WERI-Rb-1 (cell line): ENCODE measurements around the gene IMPA2.

Experiments
- DNase-seq: peaks from one replicate; pipeline ENCODE4 v3.0.0-alpha.2; 2020
- H3K27ac ChIP-seq: fragments of 250-450 bp; sonication (Bioruptor Pico); 2 replicates; pipeline ENCODE4 v1.5.1; 2020; ENCODE audit warnings: mild to moderate bottlenecking, moderate library complexity
- H3K27me3 ChIP-seq: fragments of 250-450 bp; sonication (Bioruptor Pico); 2 replicates; pipeline ENCODE4 v1.5.1; 2021; ENCODE audit warnings: mild to moderate bottlenecking, low read depth, moderate library complexity; ENCODE audit not compliant: insufficient read depth, severe bottlenecking
- H3K36me3 ChIP-seq: fragments of 250-450 bp; sonication (Bioruptor Pico); 2 replicates; pipeline ENCODE4 v1.5.1; 2020; ENCODE audit warnings: mild to moderate bottlenecking, moderate library complexity
- H3K4me3 ChIP-seq: 2 replicates; pipeline ENCODE4 v1.5.1; 2011; ENCODE audit warnings: low read depth, mild to moderate bottlenecking, control low read depth, low read length
- H3K9me3 ChIP-seq: fragments of 250-450 bp; sonication (Bioruptor Pico); 2 replicates; pipeline ENCODE4 v1.5.1; 2021; ENCODE audit warnings: mild to moderate bottlenecking, moderate library complexity; ENCODE audit not compliant: severe bottlenecking
- TF ChIP-seq, protein P1 (sequence below): IDR thresholded peaks from 2 replicates; pipeline ENCODE4 v1.5.1; 2011; ENCODE audit warnings: low read depth, mild to moderate bottlenecking, control low read depth, inconsistent platforms, low read length

The IMPA2 gene

DNA sequence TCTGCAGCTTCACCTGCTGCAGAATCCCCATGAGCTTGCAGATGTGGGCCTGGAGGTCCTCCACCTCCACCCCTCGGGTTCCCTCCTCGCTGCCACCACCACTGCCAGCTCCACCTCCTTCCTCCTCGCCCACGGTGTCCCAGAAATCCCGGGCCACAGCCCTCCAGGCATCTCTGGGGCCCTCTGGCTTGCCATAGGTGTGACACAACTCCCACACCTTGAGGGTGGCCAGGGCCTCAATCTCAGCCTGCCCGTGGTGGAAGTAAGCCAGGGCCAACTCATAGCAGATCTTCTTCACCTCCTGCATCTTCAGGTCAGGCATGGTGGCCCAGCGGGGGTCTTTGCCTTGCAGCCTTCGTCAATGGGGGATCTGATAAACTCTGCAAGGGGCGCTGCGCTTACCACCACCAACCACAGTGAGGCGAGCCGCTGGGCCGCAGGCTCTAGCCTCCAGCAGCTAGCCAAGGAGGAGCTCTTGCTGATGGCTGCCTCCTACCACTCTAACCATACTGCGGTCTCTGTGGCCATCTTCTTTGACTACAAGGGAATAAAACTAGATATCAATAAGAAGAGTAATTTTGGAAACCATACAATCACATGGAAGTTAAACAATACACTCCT, 76.2 kb downstream of the IMPA2 start:
- no peaks in the 10 kb centered on the region for H3K9me3 ChIP-seq
- no peak overlapping the region for H3K27ac ChIP-seq
- TF ChIP-seq, protein P1, sequence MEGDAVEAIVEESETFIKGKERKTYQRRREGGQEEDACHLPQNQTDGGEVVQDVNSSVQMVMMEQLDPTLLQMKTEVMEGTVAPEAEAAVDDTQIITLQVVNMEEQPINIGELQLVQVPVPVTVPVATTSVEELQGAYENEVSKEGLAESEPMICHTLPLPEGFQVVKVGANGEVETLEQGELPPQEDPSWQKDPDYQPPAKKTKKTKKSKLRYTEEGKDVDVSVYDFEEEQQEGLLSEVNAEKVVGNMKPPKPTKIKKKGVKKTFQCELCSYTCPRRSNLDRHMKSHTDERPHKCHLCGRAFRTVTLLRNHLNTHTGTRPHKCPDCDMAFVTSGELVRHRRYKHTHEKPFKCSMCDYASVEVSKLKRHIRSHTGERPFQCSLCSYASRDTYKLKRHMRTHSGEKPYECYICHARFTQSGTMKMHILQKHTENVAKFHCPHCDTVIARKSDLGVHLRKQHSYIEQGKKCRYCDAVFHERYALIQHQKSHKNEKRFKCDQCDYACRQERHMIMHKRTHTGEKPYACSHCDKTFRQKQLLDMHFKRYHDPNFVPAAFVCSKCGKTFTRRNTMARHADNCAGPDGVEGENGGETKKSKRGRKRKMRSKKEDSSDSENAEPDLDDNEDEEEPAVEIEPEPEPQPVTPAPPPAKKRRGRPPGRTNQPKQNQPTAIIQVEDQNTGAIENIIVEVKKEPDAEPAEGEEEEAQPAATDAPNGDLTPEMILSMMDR: no peak
- no peaks in the 10 kb centered on the region for H3K36me3 ChIP-seq
- H3K4me3 ChIP-seq: no peak overlapping the region
- DNase-seq: no peak
- H3K27me3 ChIP-seq: no peaks in the 10 kb centered on the region

DNA sequence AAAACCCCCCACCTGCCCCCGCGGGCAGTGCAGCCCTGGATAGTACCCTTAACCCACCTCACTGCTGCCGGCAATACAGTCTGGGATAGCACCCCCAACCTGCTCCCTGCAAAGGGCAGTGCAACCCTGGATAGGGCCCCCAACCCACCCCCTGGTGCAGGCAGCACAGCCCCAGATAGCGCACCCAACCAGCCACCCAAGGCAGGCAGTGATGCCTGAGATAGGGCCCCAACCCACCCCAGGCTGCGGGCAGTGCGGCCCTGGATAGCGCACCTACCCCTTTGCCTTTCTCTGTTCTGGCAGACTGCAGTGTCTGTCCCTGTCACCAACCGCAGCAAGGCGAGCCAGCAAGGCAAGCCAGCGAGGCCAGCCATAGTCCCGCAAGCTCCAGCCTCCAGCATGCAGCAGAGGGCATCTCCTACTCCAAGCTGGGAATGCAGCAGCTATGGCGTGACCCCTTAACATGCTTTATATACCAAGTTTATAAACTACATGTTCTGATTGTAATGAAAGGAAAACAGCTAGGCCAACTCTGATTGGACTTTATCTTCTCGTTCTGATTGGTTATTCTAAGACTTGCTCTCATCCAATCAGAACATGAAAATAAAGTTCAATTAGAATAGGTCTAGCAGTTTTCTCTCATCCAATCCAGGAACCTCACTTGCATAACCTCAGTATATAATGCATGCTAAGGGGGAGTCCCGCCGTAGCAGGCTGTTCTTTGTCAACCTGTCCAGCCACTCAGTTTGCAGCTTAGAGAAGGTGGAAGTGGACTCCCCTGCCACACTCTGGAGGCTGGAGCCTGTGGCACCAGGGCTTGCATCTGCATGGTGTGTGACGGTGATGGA, 78.3 kb downstream of the IMPA2 start:
- TF ChIP-seq, protein P1: no peak
- DNase-seq: no peak
- Histone ChIP-seq H3K9me3 (no peaks in the 10 kb centered on the region), H3K4me3 (no peak overlapping the region), H3K27ac (no peak overlapping the region), H3K36me3 (no peaks in the 10 kb centered on the region), H3K27me3 (no peaks in the 10 kb centered on the region)

DNA sequence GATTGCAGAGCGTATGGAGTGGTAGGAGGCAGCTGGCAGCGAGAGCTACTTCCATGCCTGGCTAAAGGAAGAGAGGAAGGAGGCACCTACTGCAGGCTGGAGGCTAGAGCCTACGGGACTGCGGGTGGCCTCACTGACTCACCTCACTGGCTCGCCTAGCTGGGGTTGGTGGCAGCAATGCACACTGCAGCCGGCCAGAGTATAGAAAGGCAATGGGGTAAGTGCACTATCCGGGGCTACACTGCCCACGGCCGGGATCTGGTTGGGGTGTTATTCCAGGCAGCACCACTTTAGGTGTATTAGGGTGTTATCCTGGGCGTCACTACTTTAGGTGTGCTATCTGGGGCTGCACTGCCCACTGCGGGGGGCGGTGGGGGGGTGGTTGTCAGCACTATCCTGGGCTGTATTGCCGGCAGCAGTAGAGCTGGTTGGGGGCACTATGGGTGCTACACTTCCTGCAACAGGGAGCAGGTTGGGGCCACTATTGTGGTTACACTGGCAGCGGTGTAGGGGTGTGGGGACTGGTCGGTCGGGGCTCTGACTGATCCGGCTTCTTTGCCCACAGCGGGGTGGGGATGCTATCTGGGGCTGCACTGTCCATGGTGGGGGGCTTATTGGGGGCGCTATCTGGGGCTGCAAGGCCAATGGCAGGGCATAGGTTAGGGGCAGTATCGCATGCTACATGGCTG, 79.0 kb downstream of the IMPA2 start:
- H3K4me3 ChIP-seq: no peak overlapping the region
- H3K27me3 ChIP-seq: no peaks in the 10 kb centered on the region
- TF ChIP-seq, protein P1: no peak
- no peak overlapping the region for H3K27ac ChIP-seq
- H3K36me3 ChIP-seq: no peaks in the 10 kb centered on the region
- H3K9me3 ChIP-seq: no peaks in the 10 kb centered on the region
- no peak for DNase-seq

DNA sequence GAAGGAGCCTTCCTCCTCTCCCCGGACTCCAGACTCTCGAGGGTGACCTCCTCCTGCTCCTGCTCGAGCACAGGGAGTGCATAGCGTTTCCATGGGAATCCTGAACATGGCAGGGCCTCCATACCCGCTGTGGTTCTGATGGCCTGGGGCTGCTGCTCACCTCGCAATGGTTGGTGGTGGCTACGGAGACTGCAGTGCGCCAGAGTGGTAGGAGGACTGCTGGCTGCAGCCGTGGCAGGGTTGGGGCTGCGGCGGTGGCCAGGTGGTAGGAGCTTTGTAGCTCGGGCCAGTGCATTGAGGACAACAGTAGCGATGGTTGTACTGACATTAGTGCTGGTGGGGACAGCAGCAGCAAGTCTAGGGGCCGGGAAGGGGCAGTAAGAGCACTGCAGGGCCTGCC, 80.4 kb downstream of the IMPA2 start:
- H3K27ac ChIP-seq: no peak overlapping the region
- no peaks in the 10 kb centered on the region for H3K9me3 ChIP-seq
- TF ChIP-seq, protein P1: no peak
- H3K4me3 ChIP-seq: no peak overlapping the region
- H3K36me3 ChIP-seq: no peaks in the 10 kb centered on the region
- no peak for DNase-seq
- no peaks in the 10 kb centered on the region for H3K27me3 ChIP-seq

DNA sequence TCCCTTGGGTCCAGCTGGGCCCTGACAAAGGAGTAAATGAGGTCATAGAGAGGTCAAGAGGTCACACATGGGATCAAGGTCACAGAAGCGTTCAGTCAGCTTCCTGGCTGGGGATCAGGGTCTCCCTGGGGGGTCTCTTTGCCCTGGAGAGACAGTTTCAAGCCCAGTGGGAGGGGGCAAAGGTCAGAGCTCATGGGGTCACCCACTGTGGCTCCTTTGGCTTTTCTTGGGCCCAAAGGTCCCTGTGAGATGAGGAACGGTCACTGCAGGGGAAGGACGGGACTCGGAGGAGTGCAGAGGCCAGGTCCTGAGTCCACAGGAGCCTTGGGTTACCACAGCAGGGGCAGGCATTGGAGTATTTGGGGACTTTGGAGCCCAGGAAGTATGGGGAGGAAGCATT, 81.7 kb downstream of the IMPA2 start:
- no peak overlapping the region for H3K4me3 ChIP-seq
- H3K27ac ChIP-seq: no peak overlapping the region
- no peaks in the 10 kb centered on the region for H3K36me3 ChIP-seq
- DNase-seq: no peak
- no peaks in the 10 kb centered on the region for H3K27me3 ChIP-seq
- TF ChIP-seq, protein P1: no peak
- no peaks in the 10 kb centered on the region for H3K9me3 ChIP-seq
